HG02852 (cell line): ENCODE results near the gene FOXJ3.
"Not testable (repeated sequence)": the region's sequence is repeated elsewhere in the genome, so short reads cannot be mapped to it uniquely, and the experiment has no call there.

Experiments used
- ATAC-seq: cut with Tn5 transposase; IDR thresholded peaks from one replicate; pipeline ENCODE4 v1.9.1; 2021; ENCODE audit warnings: mild to moderate bottlenecking, moderate library complexity; ENCODE audit not compliant: unreplicated experiment

The FOXJ3 gene

GRCh38 chr1:42259059-42259738 lies 75.8 kb downstream of the FOXJ3 start:
- ATAC-seq = no peak

- ATAC-seq = no peak
Measured at GRCh38 chr1:42258218-42258617, 76.8 kb downstream of the FOXJ3 start.

- ATAC-seq = no peak
Measured at GRCh38 chr1:42251042-42251441, 84.0 kb downstream of the FOXJ3 start.

- no peak for ATAC-seq
Measured at GRCh38 chr1:42250164-42250563, 84.9 kb downstream of the FOXJ3 start.

GRCh38 chr1:42240966-42241755 lies 93.9 kb downstream of the FOXJ3 start:
- ATAC-seq = no peak

GRCh38 chr1:42239555-42239954 lies 95.5 kb downstream of the FOXJ3 start:
- no peak for ATAC-seq

GRCh38 chr1:42239041-42239440 lies 96.0 kb downstream of the FOXJ3 start:
- ATAC-seq = no peak

GRCh38 chr1:42231253-42231652 lies 103.8 kb downstream of the FOXJ3 start:
- ATAC-seq = no peak

GRCh38 chr1:42228938-42229337 lies 106.1 kb downstream of the FOXJ3 start:
- no peak for ATAC-seq

- no peak for ATAC-seq
Measured at GRCh38 chr1:42223036-42223435, 112.0 kb downstream of the FOXJ3 start.

- ATAC-seq = no peak
Measured at GRCh38 chr1:42221952-42222606, 113.0 kb downstream of the FOXJ3 start.

GRCh38 chr1:42221456-42221855 lies 113.6 kb downstream of the FOXJ3 start:
- no peak for ATAC-seq

GRCh38 chr1:42219627-42220026 lies 115.4 kb downstream of the FOXJ3 start:
- no peak for ATAC-seq

- no peak for ATAC-seq
Measured at GRCh38 chr1:42214447-42214871, 120.6 kb downstream of the FOXJ3 start.

- no peak for ATAC-seq
Measured at GRCh38 chr1:42211224-42211623, 123.8 kb downstream of the FOXJ3 start.

- no peak for ATAC-seq
Measured at GRCh38 chr1:42210421-42211133, 124.5 kb downstream of the FOXJ3 start.

- no peak for ATAC-seq
Measured at GRCh38 chr1:42209526-42210251, 125.3 kb downstream of the FOXJ3 start.

GRCh38 chr1:42206930-42207329 lies 128.1 kb downstream of the FOXJ3 start:
- not testable (repeated sequence) for ATAC-seq

GRCh38 chr1:42206164-42206563 lies 128.9 kb downstream of the FOXJ3 start:
- no peak for ATAC-seq

- ATAC-seq = no peak
Measured at GRCh38 chr1:42201986-42202385, 133.0 kb downstream of the FOXJ3 start.

GRCh38 chr1:42198251-42198650 lies 136.8 kb downstream of the FOXJ3 start:
- no peak for ATAC-seq
